Measurements from ENCODE around the gene UST.
"Not testable (repeated sequence)": the region's sequence is repeated elsewhere in the genome, so short reads cannot be mapped to it uniquely, and the experiment has no call there.

Gene UST

DNA sequence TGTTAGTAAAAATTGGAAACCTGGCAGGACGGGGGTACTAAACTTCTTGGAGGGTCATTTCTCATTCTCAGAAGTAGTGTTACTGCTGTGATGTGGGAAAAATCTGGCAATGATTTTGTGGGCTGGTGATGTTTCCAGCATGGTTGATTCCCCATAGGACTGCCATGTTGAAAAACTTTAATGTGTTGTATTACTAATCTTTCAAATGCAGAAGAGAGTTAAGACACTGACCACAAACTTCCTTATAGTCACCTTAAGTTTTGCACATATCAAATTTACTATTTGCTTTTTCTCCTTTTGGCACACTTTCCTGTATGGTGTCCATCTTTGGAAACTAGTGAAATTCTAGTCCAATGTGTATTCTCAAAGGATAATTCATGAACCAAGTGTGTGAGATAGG is 334.5 kb downstream of the UST start:
- peak overlapping the region in 6 of 21 experiments; percentile 28 to 91 (median 70) for H3K27ac ChIP-seq
- H3K4me3 ChIP-seq, result no peak overlapping the region

DNA sequence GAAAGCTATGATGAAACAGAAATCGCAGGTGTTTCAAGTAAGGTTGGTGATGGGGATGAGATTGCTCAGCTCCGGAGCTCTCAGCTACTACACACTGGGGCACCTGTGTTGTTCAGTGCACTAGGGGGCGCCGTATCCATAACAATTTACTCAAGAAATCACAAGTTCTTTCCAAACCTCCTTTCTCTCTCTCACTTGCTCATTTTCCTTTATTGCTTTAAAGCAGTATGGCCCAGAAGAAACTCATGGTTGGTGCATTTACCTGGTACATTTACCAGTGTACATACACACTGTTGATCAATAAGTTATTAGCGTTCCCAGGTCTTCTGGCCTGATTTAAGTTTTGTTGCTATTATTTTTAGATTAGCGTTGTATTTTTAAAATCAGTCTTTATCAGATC is 335.5 kb downstream of the UST start:
- no peak overlapping the region for H3K4me3 ChIP-seq
- H3K27ac ChIP-seq, result no peak overlapping the region

DNA sequence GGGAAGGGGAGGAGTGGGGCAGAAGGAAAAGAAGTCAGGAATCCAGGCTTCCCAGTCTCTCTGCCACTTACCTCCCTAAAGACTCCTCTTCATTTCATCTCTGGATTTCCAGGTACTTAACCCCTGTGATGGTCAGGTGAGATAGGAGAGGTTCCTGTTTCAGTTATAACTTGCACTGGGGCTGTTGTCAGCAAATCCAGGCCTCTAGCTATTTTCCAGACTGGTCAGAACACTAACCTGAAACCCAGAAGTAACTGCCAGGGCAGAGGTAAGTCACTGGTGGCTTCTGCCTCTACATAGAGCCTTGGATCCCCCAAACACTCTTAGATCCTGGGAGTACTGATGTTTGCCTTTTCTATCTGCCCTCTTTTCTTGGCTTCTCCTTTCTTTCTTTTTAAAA is 337.2 kb downstream of the UST start:
- Histone ChIP-seq H3K27ac (peak overlapping the region in 2 of 21 experiments; percentile 15 to 49), H3K4me3 (no peak overlapping the region)

DNA sequence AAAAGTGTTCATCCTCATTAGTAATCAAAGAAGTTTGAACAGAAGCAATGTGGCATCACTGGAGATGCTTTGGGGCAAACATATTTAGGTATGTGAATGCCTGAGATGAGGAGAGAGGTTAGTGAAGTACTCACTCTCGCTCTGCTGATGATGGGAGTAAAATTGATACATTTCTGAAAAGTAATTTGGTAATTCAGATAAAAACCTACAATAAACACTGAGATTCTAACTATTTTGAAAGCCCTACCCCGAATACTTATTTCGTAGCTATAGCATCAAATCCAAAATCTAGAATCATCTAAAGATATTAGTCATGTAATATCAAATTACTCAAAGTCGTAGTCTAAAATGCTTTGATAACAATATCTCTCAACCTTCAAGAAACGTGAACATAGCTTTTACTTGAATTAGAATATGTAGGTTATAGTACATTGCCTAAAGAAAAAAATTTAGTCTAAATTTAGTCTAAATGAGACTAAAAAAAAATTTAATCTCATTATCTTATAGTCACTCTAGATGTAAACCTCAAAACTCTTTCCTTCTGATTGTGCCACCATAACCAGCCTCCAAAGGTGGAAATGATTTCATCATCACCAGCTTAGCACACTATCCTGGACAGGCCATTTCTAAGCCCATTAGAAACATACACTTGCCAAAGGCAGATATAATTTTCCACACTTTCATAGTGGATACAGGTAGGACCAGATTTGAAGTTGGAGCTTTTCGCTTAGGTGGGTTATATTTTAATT is 338.2 kb downstream of the UST start:
- H3K27ac ChIP-seq, result peak overlapping the region in 1 of 21 experiments; percentile 49
- no peak overlapping the region for H3K4me3 ChIP-seq

DNA sequence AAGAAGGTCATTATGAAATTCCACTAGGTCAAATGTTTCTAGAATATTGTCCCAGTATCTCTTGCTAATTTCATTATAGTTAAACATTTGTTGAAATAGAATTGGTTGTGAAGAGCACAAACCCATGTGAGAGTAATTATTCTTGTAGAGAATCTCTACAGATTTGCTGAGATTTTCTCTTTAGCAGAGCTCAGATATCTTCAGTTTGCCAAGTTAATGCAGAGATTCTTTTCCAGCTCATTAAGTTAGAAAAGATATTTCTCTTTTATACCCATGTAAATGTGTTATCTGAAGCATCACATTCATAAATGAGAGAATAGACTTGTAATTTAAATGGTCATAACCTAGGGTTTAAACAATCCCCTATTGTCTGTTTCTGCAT is 338.7 kb downstream of the UST start:
- H3K4me3 ChIP-seq, result no peak overlapping the region
- H3K27ac ChIP-seq, result no peak overlapping the region

DNA sequence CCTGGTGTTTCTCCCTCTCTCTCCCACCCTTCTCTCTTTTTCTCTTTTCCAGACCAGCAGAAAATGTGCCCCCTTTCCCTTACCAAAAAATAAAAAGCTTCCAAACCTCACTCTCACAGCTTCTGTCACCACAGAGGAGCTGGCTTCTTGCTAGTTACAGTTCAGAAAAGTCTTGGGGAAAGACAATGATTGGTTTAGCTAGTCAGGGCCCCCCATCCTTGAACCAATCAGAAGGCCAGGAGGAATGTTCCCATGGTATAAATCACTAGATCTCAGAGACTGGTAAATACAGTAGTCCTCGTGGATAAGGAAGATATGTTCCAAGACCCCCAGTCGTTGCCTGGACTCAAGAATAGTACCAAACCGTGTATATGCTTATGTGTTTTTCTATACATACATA is 339.5 kb downstream of the UST start:
- H3K27ac ChIP-seq, result no peak overlapping the region

DNA sequence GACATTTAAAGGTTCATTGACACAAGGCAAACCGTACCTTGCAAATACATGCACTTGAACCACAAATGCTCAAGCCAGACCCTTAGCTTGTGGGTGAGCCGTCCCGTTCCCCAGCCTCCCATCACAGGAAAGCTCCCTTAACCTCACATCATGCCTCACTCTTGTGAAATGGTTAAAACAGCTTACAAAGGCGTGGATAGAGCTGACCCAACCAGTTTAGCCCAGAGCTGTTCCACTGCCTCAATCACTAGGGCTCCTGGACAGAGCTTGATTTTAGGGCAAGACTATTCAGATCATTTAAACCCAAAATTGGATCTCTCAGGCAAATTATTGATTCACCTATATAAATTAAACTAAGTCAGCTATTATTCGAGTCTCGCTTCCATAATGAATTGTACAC is 341.1 kb downstream of the UST start:
- H3K4me3 ChIP-seq, result no peak overlapping the region
- H3K27ac ChIP-seq, result no peak overlapping the region

More for the DNA sequence above, 339.5 kb downstream of the UST start:
- H3K4me3 ChIP-seq, result no peak overlapping the region

DNA sequence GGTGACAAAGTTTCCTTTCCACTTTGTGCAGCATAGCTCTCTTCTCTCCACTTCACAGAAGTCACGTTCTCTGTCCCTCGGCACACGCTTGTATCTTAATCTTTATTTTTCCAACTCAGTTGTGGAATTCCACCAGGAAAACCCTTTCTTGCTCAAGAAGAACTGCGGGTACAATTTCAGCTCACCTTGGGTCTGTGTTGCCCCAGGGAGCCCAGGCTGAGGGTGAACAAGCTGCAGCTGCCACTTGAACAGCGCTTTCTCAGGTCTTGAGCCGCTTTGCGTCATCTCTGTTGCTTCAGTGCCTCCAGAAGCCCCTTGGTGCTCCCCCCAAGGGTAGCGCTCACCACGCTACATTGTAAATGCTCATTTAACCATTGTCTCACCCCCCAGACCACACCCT is 341.5 kb downstream of the UST start:
- no peak overlapping the region for H3K27ac ChIP-seq
- H3K4me3 ChIP-seq, result no peak overlapping the region

DNA sequence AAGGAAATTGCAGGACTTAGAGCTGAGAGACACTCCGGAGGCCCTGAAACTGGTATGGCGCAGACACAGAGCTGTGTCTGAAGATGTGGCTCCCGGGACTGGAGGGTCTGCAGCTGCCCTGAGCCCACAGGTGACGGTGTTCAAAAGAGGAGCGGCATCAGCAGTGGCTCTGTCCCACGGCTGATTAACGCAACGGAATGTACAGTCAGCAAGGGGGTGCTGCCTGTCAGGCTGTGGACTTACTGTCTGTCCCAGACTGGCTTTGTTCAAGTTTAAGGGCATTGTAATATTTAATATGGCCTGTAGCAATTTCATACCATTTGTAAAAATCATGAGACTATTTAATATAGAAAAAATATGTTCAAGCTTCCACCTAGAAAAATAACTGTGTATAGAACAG is 342.7 kb downstream of the UST start:
- no peak overlapping the region for H3K27ac ChIP-seq
- H3K4me3 ChIP-seq, result no peak overlapping the region

DNA sequence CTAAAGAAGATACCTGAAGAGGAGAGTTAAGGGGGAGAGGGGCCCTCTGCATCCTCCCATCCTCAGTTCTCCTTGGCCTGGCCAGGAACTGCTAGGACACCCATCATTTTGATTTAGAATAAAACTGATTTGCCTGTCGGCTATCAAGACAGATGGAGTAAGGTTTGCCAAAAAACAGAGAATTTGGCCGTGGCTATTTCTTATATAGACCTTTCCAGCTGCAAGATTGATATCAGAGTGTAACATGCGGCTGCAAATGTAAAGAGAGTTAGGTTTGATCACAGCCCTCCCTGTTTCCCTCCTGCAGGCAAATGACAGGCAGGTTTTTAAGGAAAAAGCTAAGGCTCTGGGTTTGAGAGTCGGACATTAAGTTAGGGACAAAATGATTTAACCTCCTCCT is 344.1 kb downstream of the UST start:
- no peak overlapping the region for H3K27ac ChIP-seq
- no peak overlapping the region for H3K4me3 ChIP-seq

DNA sequence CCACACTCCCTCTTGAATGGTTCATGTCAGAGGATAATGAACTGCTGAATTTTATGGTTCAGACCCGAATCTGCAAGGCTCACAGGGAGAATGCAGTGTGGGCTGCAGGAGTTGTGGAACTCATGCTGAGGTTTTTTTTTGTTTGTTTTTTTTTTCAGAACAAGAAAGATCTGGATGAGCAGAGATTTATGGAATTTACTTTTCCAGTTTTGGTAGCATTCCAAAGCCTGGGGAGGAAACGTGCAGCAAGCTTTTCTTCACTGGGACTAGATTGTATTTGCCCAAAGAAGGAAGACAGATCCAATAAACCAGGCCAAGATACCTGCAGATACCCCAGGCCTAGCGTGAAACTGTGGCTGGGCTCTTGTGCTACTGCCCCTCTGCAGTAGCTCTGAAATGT is 346.8 kb downstream of the UST start:
- peak overlapping the region in 4 of 21 experiments; percentile 25 to 79 (median 65) for H3K27ac ChIP-seq

DNA sequence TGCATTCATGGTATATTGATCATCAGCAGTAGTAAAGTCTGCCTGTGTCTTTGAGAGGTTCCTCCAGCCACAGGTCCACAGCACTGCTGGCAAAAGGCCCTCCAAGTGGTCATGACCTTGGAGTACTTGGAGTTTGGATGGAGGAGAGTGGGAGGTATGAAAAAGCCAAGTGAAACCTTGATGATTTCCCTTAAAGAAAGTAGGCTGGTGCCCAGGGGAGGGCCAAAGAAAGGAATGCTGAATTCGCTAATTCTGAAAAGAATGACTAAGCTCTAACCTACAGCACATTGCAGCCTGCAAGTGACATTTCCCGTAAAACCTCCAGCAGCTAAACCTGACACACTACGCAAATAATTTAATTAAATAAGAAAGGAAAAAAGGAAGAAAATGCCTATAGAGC is 347.3 kb downstream of the UST start:
- peak overlapping the region in 5 of 21 experiments; percentile 41 to 79 (median 70) for H3K27ac ChIP-seq

More for the DNA sequence above, 346.8 kb downstream of the UST start:
- no peak overlapping the region for H3K4me3 ChIP-seq

DNA sequence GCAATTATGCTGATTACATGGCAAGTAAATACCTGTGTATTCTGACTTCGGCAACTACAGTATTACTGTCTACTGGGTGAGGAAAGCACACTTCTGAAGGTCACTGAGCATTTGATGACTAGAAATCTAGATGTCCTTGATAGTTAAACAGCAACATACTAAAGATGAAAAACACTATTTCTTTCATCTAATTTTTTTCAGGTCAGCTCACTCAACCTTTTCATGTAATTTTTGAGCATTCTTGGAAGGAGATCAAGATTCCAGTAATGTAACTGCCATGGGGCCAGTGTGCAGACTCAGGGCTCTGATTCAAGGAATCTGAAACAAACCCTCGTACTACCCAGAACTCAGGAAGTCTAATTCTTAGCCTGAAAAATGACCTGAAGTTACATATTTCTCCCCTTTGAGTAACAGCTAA is 348.1 kb downstream of the UST start:
- peak overlapping the region in 4 of 21 experiments; percentile 41 to 79 (median 62) for H3K27ac ChIP-seq
- H3K4me3 ChIP-seq, result no peak overlapping the region

More for the DNA sequence above, 347.3 kb downstream of the UST start:
- H3K4me3 ChIP-seq, result no peak overlapping the region

DNA sequence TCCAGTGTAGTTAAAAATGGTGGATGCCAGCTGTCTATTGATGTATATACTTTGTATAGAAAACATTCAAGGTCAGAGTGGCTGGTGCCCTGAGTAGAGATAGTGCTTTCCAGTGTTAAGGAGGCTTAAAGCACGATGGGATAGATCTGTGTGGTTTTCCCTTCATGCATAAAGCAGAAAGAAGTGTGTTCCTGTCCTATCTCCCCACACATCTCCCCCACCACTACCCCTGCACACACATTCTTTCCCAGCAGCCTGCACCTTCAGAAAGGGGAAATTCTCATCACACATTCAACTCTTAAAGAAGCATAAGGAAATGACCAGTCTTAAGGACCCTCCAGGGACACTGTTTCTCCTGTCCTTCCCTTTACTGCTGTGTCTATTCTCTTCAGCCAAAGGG is 349.0 kb downstream of the UST start:
- Histone ChIP-seq H3K4me3 (no peak overlapping the region), H3K27ac (peak overlapping the region in 1 of 21 experiments; percentile 2)

DNA sequence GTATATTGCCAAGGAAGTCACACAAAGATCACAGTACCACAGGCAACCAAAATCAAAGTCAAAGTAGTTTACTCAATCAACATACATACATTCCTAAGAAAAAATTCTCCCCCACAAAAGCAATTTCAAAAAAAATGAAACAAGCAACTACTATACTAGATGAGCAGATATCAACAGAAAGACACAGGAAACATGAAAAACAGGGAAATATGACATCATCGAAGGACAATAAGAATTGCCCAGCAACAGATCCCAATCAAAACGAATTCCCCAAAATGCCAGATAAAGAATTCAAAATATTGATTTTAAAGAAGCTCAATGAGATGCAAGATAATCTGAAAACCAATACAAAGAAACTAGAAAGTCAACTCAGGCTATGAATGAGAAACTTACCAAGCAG is 351.0 kb downstream of the UST start:
- Histone ChIP-seq H3K27ac (no peak overlapping the region), H3K4me3 (no peak overlapping the region)

DNA sequence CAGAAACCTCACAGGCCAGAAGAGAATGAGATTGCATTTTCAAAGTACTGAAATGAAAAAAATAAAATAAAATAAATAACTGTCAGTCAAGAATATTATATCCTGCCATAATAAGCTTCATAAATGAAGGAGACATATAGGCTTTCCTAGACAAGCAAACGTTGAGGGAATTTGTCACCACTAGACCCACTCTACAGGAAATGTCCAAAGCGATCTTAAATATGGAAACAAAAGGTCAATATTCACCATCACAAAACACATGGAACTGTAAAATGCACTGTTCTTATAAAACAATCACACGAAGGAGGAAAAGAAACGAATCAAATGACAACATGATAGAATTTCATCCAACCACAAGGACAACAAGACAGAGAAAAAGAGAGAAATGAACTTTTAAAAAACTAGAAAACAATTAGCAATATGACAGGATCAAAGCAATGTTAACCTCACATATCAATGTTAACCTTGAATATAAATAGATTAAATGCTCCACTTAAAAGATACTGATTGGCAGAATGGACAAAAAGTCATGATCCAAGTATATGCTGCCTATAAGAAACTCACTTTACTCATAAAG is 352.0 kb downstream of the UST start:
- no peak overlapping the region for H3K27ac ChIP-seq
- H3K4me3 ChIP-seq, result no peak overlapping the region

DNA sequence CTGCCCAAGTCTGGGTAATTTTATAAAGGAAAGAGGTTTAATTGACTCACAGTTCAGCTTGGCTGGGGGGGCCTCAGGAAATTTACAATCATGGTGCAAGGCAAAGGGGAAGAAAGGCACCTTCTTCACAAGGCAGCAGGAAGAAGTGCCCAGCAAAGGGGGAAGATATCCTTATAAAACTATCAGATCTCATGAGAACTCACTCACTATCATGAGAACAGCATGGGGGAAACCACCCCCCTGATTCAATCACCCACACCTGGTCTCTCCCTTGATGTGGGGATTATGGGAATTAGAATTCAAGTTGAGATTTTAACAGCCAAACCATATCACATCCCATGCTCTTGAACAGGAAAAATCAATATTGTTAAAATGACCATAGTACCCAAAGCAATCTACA is 355.5 kb downstream of the UST start:
- Histone ChIP-seq H3K27ac (no peak overlapping the region), H3K4me3 (no peak overlapping the region)

DNA sequence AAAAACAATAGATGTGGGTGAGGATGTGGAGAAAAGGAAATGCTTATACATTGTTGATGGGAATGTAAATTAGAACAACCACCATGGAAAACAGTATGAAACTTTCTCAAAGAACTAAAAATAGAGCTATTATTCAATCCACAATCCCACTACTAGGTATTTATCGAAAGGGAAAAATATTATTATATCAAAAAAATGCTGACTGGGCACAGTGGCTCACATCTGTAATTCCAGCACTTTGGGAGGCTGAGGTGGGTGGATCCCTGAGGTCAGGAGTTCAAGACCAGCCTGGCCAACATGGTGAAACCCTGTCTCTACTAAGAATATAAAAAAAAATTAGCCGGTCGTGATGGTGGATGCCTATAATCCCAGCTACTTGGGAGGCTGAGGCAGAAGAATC is 357.1 kb downstream of the UST start:
- not testable (repeated sequence) for H3K4me3 ChIP-seq, H3K27ac ChIP-seq

DNA sequence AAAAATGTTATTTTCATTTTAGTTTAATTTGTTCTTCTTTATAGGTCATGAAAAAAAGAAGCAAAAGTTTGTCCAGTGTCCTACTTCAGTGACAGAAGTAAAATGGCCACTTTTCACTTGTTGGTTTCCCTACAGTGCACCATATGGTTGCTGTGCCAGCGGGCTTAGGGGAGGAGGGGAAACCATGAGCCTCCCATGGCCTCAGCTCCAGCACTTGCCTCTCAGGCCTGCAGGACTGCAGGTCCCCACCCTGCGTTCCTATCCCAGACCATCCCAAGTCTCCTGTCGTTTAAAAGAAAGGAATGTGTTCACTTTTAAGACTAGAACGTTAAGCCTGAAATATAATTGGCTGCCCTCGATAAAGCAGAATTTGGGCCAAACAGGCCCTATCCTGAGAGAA is 360.7 kb downstream of the UST start:
- no peak overlapping the region for H3K27ac ChIP-seq
- no peak overlapping the region for H3K4me3 ChIP-seq

DNA sequence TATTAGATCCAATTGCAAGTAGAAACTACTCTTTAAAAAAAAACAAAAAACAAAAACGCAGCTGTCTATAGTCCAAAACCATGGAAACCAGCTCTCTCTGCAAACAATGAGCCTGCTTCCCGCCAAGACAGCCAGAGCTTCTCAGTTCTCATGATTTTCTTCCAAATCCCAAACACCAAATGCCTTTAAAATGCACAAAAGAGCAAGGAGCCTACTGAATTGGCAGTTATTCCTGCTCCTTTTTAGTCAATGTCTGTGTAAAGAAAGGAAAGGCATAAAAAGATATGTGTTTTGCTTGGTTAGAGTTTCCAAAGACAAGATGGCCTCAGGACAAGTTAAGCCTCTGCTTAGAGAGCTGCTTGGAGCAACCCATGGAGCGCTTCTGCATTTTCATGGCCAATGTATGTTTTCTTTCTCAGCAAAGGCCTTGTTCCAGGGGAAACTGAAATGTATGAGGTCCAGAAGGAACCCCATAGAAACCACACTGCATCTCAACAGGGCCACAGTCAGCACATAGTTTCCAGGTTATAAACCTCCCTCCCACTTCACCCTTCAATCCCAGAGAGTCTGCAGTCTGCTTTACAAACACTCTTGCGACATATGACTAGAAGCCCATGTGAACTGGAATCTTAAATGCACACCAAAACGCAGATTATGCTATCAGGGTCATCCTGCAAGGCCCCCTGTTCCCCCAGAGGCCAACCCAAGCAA is 361.4 kb downstream of the UST start:
- H3K27ac ChIP-seq, result no peak overlapping the region
- H3K4me3 ChIP-seq, result no peak overlapping the region

DNA sequence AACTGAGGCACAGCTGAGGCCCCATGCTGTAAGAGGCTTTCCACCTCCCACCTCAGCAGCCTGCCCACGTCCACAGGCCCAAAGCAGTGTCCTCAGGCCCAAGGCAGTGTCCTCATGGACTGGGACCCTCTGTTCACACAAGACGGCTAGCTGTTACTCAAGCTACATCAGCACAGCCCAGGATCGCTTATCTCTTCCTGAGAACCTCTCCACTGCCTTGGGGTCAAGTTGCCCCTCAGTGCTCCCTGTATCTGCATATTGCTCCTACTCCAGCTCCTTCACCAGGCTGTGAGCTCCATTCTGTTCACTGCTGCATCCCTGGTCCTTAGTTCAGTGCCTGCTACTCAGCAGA is 361.9 kb downstream of the UST start:
- Histone ChIP-seq H3K27ac (no peak overlapping the region), H3K4me3 (no peak overlapping the region)
